Effector memory CD8-positive, alpha-beta T cell (primary cell): ENCODE data around the gene TENT5A.

Experiments
- ATAC-seq: fragments of 150-1000 bp; cut with Tn5 transposase; replicated peaks from 2 replicates; pipeline ENCODE4 v1.10.0; 2021; ENCODE audit warnings: mild to moderate bottlenecking, moderate library complexity
- DNase-seq, 3 experiments: peaks; one replicate each; pipeline ENCODE4 v3.0.0; 2021
- H3K27ac Mint-ChIP-seq, 2 donors: one replicate each; pipeline ENCODE4 v1.8.0; 2022; ENCODE audit warnings: mild to moderate bottlenecking in 2 of 2, mixed read lengths in 2 of 2, moderate library complexity in 2 of 2
- H3K27me3 Mint-ChIP-seq, 2 donors: one replicate each; pipeline ENCODE4 v1.8.0; 2022; ENCODE audit warnings: mixed read lengths in 2 of 2
- H3K36me3 Mint-ChIP-seq: one replicate; pipeline ENCODE4 v1.8.0; 2022; ENCODE audit warnings: mild to moderate bottlenecking, moderate library complexity, mixed read lengths; ENCODE audit not compliant: insufficient read depth
- H3K4me1 Mint-ChIP-seq, 2 donors: one replicate each; pipeline ENCODE4 v1.8.0; 2022; ENCODE audit warnings: low read depth in 2 of 2, mixed read lengths in 2 of 2
- H3K4me3 Mint-ChIP-seq, 2 donors: one replicate each; pipeline ENCODE4 v1.8.0; 2022; ENCODE audit warnings: mild to moderate bottlenecking in 2 of 2, mixed read lengths in 2 of 2, moderate library complexity in 2 of 2
- H3K9me3 Mint-ChIP-seq, 2 donors: one replicate each; pipeline ENCODE4 v1.8.0; 2022; ENCODE audit warnings: mixed read lengths in 2 of 2

Gene TENT5A

GRCh38 chr6:81767163-81767891 is 14.8 kb upstream of the TENT5A start:
- no peak for DNase-seq
- peaks cover 0 to 6% of the 10 kb centered on the region in 2 donors for H3K27me3 Mint-ChIP-seq
- no peak overlapping the region for H3K4me3 Mint-ChIP-seq
- H3K4me1 Mint-ChIP-seq: no peaks in the 10 kb centered on the region
- no peaks in the 10 kb centered on the region for H3K36me3 Mint-ChIP-seq
- no peaks in the 10 kb centered on the region for H3K9me3 Mint-ChIP-seq
- ATAC-seq: no peak
- no peak overlapping the region for H3K27ac Mint-ChIP-seq

- no peaks in the 10 kb centered on the region for H3K4me1 Mint-ChIP-seq
- ATAC-seq (no peak), DNase-seq (no peak)
Observed at GRCh38 chr6:81766482-81767069, 14.1 kb upstream of the TENT5A start.

DNA sequence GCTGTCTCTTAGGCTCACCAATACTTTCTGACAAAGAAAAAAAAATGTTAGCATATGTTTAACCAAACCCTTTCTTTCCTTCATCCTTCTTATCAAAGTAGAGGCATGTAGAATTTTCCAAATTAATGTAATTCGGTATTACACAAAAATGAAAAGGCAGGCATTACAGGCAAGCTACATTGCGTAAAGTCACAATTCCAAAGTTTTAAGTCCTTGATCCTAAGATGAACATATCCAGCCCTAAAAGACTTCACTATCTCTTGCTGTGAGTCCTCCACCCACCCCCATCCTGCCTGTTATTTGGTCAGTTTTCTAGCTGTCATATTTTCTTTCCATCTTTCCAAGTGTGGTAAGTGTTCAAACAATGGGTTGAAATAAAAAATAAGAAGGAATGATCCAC is 12.1 kb upstream of the TENT5A start:
- DNase-seq (no peak), ATAC-seq (no peak)
- peaks cover 0 to 6% of the 10 kb centered on the region in 2 donors for H3K27me3 Mint-ChIP-seq

More at GRCh38 chr6:81766482-81767069, 14.1 kb upstream of the TENT5A start:
- Mint-ChIP-seq H3K27me3 (peaks cover 0 to 6% of the 10 kb centered on the region in 2 donors), H3K27ac (no peak overlapping the region), H3K36me3 (no peaks in the 10 kb centered on the region), H3K4me3 (no peak overlapping the region), H3K9me3 (no peaks in the 10 kb centered on the region)

GRCh38 chr6:81763968-81764367 is 11.5 kb upstream of the TENT5A start:
- ATAC-seq (no peak), DNase-seq (no peak)
- peaks cover 0 to 6% of the 10 kb centered on the region in 2 donors for H3K27me3 Mint-ChIP-seq
- H3K4me3 Mint-ChIP-seq: no peak overlapping the region
- H3K36me3 Mint-ChIP-seq: no peaks in the 10 kb centered on the region
- no peaks in the 10 kb centered on the region for H3K4me1 Mint-ChIP-seq
- no peaks in the 10 kb centered on the region for H3K9me3 Mint-ChIP-seq
- no peak overlapping the region for H3K27ac Mint-ChIP-seq

More for the DNA sequence above, 12.1 kb upstream of the TENT5A start:
- H3K27ac Mint-ChIP-seq: no peak overlapping the region
- no peaks in the 10 kb centered on the region for H3K36me3 Mint-ChIP-seq
- no peaks in the 10 kb centered on the region for H3K9me3 Mint-ChIP-seq
- no peak overlapping the region for H3K4me3 Mint-ChIP-seq
- no peaks in the 10 kb centered on the region for H3K4me1 Mint-ChIP-seq

GRCh38 chr6:81763051-81763450 is 10.6 kb upstream of the TENT5A start:
- Mint-ChIP-seq H3K4me1 (no peaks in the 10 kb centered on the region), H3K36me3 (no peaks in the 10 kb centered on the region), H3K27me3 (peaks cover 0 to 6% of the 10 kb centered on the region in 2 donors), H3K27ac (no peak overlapping the region), H3K4me3 (no peak overlapping the region), H3K9me3 (no peaks in the 10 kb centered on the region)
- no peak for ATAC-seq
- no peak for DNase-seq

GRCh38 chr6:81762606-81763005 is 10.1 kb upstream of the TENT5A start:
- no peak for ATAC-seq
- H3K27ac Mint-ChIP-seq: no peak overlapping the region

DNA sequence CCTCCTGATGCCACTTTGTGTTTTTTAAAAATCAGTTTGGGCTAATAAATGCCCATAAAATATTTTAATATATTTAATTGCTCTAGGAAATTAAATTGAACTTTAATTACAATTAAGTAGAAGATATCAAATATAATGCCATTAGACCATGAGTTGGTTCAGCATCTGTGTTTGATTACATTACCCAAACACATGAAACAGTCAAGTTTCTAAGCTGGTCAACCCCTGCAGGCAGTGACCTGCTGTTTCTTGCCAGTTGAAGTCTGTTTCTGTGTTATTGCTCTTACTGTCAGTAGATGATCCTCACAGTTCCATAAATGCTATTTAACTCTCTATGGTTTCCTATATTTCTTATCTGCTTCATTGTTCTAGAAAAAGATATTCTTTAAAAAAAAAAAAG is 9.7 kb upstream of the TENT5A start:
- ATAC-seq (no peak), DNase-seq (no peak)
- Mint-ChIP-seq H3K27me3 (peaks cover 0 to 6% of the 10 kb centered on the region in 2 donors), H3K27ac (no peak overlapping the region), H3K4me3 (no peak overlapping the region), H3K36me3 (no peaks in the 10 kb centered on the region), H3K4me1 (no peaks in the 10 kb centered on the region), H3K9me3 (no peaks in the 10 kb centered on the region)

More at GRCh38 chr6:81762606-81763005, 10.1 kb upstream of the TENT5A start:
- Mint-ChIP-seq H3K4me3 (no peak overlapping the region), H3K9me3 (no peaks in the 10 kb centered on the region), H3K4me1 (no peaks in the 10 kb centered on the region), H3K36me3 (no peaks in the 10 kb centered on the region), H3K27me3 (peaks cover 0 to 6% of the 10 kb centered on the region in 2 donors)
- no peak for DNase-seq

DNA sequence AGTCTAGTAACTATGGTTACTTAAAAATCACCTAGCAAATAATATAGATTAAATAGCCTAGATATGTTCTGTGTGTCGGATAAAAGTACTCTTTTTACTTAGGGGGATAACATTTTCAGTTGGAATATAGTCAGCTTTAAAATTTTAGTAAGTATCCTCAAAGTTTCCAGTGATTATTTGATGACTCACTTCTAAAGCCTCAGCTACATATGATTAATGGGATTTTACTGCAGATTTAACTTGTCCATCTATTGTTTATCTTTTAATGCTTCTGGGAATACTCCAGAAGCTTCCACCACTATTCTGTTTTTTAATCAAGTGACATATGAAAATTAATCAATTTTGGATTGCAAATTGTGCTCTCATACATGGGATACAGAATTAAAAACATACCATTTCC is 8.7 kb upstream of the TENT5A start:
- no peak for ATAC-seq
- Mint-ChIP-seq H3K36me3 (no peaks in the 10 kb centered on the region), H3K4me1 (no peaks in the 10 kb centered on the region), H3K27ac (no peak overlapping the region), H3K4me3 (no peak overlapping the region), H3K27me3 (peaks cover 0 to 6% of the 10 kb centered on the region in 2 donors), H3K9me3 (no peaks in the 10 kb centered on the region)
- no peak for DNase-seq

- Mint-ChIP-seq H3K27me3 (peaks cover under 1 to 1% of the 10 kb centered on the region in 2 donors), H3K9me3 (no peaks in the 10 kb centered on the region), H3K36me3 (no peaks in the 10 kb centered on the region), H3K4me1 (no peaks in the 10 kb centered on the region), H3K4me3 (no peak overlapping the region), H3K27ac (no peak overlapping the region)
- DNase-seq (no peak), ATAC-seq (no peak)
Observed at GRCh38 chr6:81759782-81760181, 7.3 kb upstream of the TENT5A start.

DNA sequence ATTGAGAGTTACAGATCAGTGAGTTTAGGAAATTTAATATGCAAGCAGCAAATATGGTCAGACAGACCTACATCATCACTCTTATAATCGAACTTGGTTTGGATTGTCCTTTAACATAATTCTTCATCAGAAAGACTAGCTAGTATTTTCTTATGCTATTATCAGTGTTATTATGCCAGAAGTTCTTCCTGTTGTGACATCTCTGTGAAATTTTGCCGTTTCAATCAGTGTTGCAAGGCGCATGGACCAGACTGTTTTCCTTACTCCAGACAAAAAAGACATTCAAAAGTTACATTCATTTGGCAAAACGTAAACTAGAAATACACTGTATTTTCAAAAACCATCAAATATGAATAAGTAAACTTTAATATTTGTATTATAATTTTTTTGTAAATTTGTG is 5.7 kb upstream of the TENT5A start:
- Mint-ChIP-seq H3K27ac (no peak overlapping the region), H3K9me3 (no peaks in the 10 kb centered on the region), H3K4me3 (no peak overlapping the region), H3K27me3 (peaks cover 8 to 11% of the 10 kb centered on the region in 2 donors), H3K36me3 (peaks cover 9% of the 10 kb centered on the region), H3K4me1 (peaks cover 0 to 6% of the 10 kb centered on the region in 2 donors)
- ATAC-seq (no peak), DNase-seq (no peak)

- ATAC-seq (no peak), DNase-seq (no peak)
- peaks cover 8 to 11% of the 10 kb centered on the region in 2 donors for H3K27me3 Mint-ChIP-seq
Observed at GRCh38 chr6:81756690-81757089, 4.2 kb upstream of the TENT5A start.

DNA sequence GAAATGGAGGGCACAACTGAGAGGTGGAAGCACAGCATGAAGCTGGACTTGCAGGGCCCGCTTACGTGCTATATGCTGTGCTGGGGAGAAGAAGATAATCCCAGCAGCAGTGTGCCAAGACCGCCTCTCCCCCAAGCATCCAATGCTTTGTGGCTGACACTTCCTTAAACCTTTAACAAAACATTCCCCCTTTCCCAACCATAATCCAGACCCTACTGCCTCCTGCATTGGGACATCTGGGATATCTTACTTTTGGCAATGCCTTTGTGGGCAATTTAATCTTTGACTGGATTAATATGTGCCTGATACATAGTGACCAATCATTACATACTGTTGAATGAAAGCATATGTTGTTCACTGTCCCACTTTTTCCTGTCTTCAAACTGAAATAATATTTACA is 3.1 kb upstream of the TENT5A start:
- H3K9me3 Mint-ChIP-seq: no peaks in the 10 kb centered on the region
- ATAC-seq (no peak), DNase-seq (no peak)
- no peak overlapping the region for H3K27ac Mint-ChIP-seq
- peaks cover 8 to 20% of the 10 kb centered on the region in 2 donors for H3K27me3 Mint-ChIP-seq
- peaks cover 14 to 17% of the 10 kb centered on the region in 2 donors for H3K4me1 Mint-ChIP-seq
- no peak overlapping the region for H3K4me3 Mint-ChIP-seq
- H3K36me3 Mint-ChIP-seq: peaks cover 26% of the 10 kb centered on the region

More at GRCh38 chr6:81756690-81757089, 4.2 kb upstream of the TENT5A start:
- Mint-ChIP-seq H3K4me1 (peaks cover 6% of the 10 kb centered on the region in 2 donors), H3K9me3 (no peaks in the 10 kb centered on the region), H3K36me3 (peaks cover 20% of the 10 kb centered on the region), H3K27ac (no peak overlapping the region), H3K4me3 (no peak overlapping the region)

- Mint-ChIP-seq H3K27ac (no peak overlapping the region), H3K36me3 (peaks cover 28% of the 10 kb centered on the region), H3K4me1 (peaks cover 15 to 17% of the 10 kb centered on the region in 2 donors), H3K9me3 (no peaks in the 10 kb centered on the region), H3K27me3 (peaks cover 8 to 20% of the 10 kb centered on the region in 2 donors), H3K4me3 (no peak overlapping the region)
- no peak for DNase-seq
- ATAC-seq: no peak
Observed at GRCh38 chr6:81754906-81755305, 2.4 kb upstream of the TENT5A start.
